Testis (tissue), 3 donors: ENCODE data around the gene PTPN13. TPM values are rescaled to one million over a fixed set of nuclear protein-coding genes. Genes with fewer than 3 reads are reported as not detected.

Experiments
- DNase-seq: peaks from one replicate; pipeline ENCODE4 v3.0.0-alpha.2; 2019
- H3K27ac ChIP-seq, 2 donors: fragments of 200-600 bp; sonication (generic); one replicate each; pipeline ENCODE4 v1.5.1; 2019
- H3K27me3 ChIP-seq: fragments of 200-600 bp; sonication (generic); one replicate; pipeline ENCODE4 v1.5.1; 2019
- H3K36me3 ChIP-seq: fragments of 200-600 bp; sonication (generic); one replicate; pipeline ENCODE4 v1.5.1; 2017; ENCODE audit warnings: low read depth; ENCODE audit errors: missing control alignments
- H3K4me1 ChIP-seq: fragments of 200-600 bp; sonication (generic); one replicate; pipeline ENCODE4 v1.5.1; 2019
- H3K4me3 ChIP-seq, 2 donors: fragments of 200-600 bp; sonication (generic); one replicate each; pipeline ENCODE4 v1.5.1; 2017 to 2019
- H3K9me3 ChIP-seq: fragments of 200-600 bp; sonication (generic); one replicate; pipeline ENCODE4 v1.5.1; 2017
- CTCF ChIP-seq, 3 experiments: fragments of 450-650 bp in 2 of 3; fragments of 200-600 bp in 1 of 3; sonication (generic) in 1 of 3; IDR thresholded peaks; one replicate each; pipeline ENCODE4 v1.5.1; 2016 to 2019; ENCODE audit warnings: antibody characterized with exemption in 3 of 3, mild to moderate bottlenecking in 2 of 3, moderate library complexity in 1 of 3
- POLR2A ChIP-seq: fragments of 450-650 bp; IDR thresholded peaks from one replicate; pipeline ENCODE4 v1.6.1; 2017; ENCODE audit warnings: antibody characterized with exemption, mild to moderate bottlenecking, moderate library complexity
- WGBS, 2 donors: methylation state at CpG; one replicate each; pipeline ENCODE4 v1.1.5; 2018; 5-methylcytosine and 5-hydroxymethylcytosine counted together
- intact Hi-C: fragments of 100-400 bp; cut with DNase I; formaldehyde crosslinking; loops from one replicate; pipeline ENCODE4 v1.15.1; 2023; ENCODE audit warnings: low total_unique reads
- polyA plus RNA-seq: library from polyadenylated mRNA; stranded (reverse); fragments of 350-450 nt; fragmentation: Illumina TruSeq; extraction: RNeasy Lipid Tissue Mini Kit (QIAGEN cat#74804); gene quantifications from one replicate; pipeline ENCODE4 v1.2.3, GENCODE V29; 2014; ENCODE audit warnings: low read depth, low replicate concordance; ENCODE audit not compliant: insufficient read depth
- total RNA-seq, 2 donors: library from RNA; depleted of rRNA; stranded (reverse); fragments of >200 nt; gene quantifications; one replicate each; pipeline ENCODE4 v1.2.3, GENCODE V29; 2016

Gene PTPN13
- total and polyA plus RNA-seq, 3 donors from 2014 or later, result 30.1 to 62.0 (median 48.9) TPM

GRCh38 chr4:86816501-86817273 lies 222.6 kb downstream of the PTPN13 start:
- no peaks in the 10 kb centered on the region for H3K36me3 ChIP-seq
- H3K4me1 ChIP-seq, result no peaks in the 10 kb centered on the region
- H3K4me3 ChIP-seq, result no peak overlapping the region
- TF ChIP-seq CTCF (IDR thresholded peaks at IDR 0.05) (no peak), POLR2A (no peak)
- H3K27ac ChIP-seq, result peak overlapping the region in 1 of 2 donors; percentile 79
- no peaks in the 10 kb centered on the region for H3K9me3 ChIP-seq
- peak; percentile 34 for DNase-seq
- no peaks in the 10 kb centered on the region for H3K27me3 ChIP-seq
- intact Hi-C loops, result no loop called here
- WGBS, 2 donors, result 55 to 59% methylated on average over 9 of the region's 9 CpGs

DNA sequence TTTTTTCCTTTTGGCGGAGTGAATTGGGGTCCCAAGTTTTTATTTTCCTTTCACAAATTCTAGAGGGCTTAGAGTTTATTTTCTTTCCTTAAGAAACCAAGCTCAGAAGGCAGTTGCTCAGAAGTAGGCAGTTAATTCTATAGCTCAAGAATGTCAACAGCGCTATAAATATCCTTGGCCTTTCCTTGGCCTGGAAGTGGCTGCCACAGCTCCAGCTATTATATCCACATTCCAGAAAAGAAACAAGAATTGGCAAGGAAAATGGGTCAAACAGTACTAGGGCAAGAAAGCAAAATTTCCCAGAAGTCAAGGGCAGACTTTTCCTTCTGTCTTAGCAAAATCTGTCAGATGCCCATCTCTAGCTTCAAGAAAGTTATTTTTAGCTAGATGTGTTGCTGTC lies 224.1 kb downstream of the PTPN13 start:
- Histone ChIP-seq H3K9me3 (no peaks in the 10 kb centered on the region), H3K27ac (no peak overlapping the region), H3K27me3 (no peaks in the 10 kb centered on the region), H3K36me3 (no peaks in the 10 kb centered on the region), H3K4me3 (no peak overlapping the region), H3K4me1 (no peaks in the 10 kb centered on the region)
- WGBS, 2 donors, result 83 to 87% methylated on average over 2 of the region's 2 CpGs
- TF ChIP-seq POLR2A (no peak), CTCF (IDR thresholded peaks at IDR 0.05) (no peak)
- intact Hi-C loops, result no loop called here
- no peak for DNase-seq

DNA sequence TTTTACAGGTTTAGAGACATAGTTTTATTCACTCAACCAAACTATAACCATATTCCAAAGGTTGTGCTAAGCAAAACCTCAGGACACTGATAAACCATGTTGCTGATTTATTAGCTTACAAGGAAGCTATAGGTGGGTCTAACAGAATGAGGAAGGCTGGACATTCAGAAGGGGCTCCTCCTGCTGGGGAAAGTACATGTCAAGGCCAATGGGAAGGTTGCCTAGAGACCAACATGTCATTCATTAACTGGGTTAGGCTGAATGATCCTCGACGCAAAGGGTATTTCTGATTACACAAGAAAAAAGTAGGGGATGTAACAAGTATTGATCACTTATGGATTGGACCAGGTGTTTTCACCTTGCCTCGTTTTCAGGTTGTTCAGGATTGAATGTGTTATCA lies 224.7 kb downstream of the PTPN13 start:
- no peaks in the 10 kb centered on the region for H3K4me1 ChIP-seq
- H3K36me3 ChIP-seq, result no peaks in the 10 kb centered on the region
- TF ChIP-seq CTCF (IDR thresholded peaks at IDR 0.05) (no peak), POLR2A (no peak)
- DNase-seq, result no peak
- no peaks in the 10 kb centered on the region for H3K9me3 ChIP-seq
- H3K27me3 ChIP-seq, result no peaks in the 10 kb centered on the region
- H3K27ac ChIP-seq, result no peak overlapping the region
- no peak overlapping the region for H3K4me3 ChIP-seq
- 88 to 94% methylated on average over 3 of the region's 3 CpGs for WGBS, 2 donors
- intact Hi-C loops, result no loop called here

- H3K36me3 ChIP-seq, result no peaks in the 10 kb centered on the region
- 85 to 89% methylated on average over 7 of the region's 7 CpGs for WGBS, 2 donors
Measured at GRCh38 chr4:86819561-86819960, 225.4 kb downstream of the PTPN13 start.

More at GRCh38 chr4:86819561-86819960, 225.4 kb downstream of the PTPN13 start:
- intact Hi-C loops, result no loop called here
- no peak for TF ChIP-seq CTCF (IDR thresholded peaks at IDR 0.05)
- TF ChIP-seq POLR2A, result no peak
- Histone ChIP-seq H3K27ac (no peak overlapping the region), H3K4me3 (no peak overlapping the region), H3K9me3 (no peaks in the 10 kb centered on the region), H3K4me1 (no peaks in the 10 kb centered on the region), H3K27me3 (no peaks in the 10 kb centered on the region)
- no peak for DNase-seq
